IPS DF 6.9 (cell line): Measurements from ENCODE around the gene ELL2.
"Not testable (repeated sequence)": the region's sequence is repeated elsewhere in the genome, so short reads cannot be mapped to it uniquely, and the experiment has no call there.

Experiments
- DNase-seq: peaks from one replicate; pipeline ENCODE4 v3.0.0-alpha.2; 2013; ENCODE audit warnings: low read depth, low spot score
- H3K27ac ChIP-seq: one replicate; pipeline ENCODE4 v1.5.1; 2013; ENCODE audit warnings: low read length, control low read depth
- H3K27me3 ChIP-seq: 2 replicates; pipeline ENCODE4 v1.6.1; 2013; ENCODE audit warnings: mild to moderate bottlenecking, low read length; ENCODE audit not compliant: control insufficient read depth, insufficient read depth
- H3K36me3 ChIP-seq: 2 replicates; pipeline ENCODE4 v1.6.1; 2013; ENCODE audit warnings: low read length; ENCODE audit not compliant: control insufficient read depth, insufficient read depth
- H3K4me1 ChIP-seq: 2 replicates; pipeline ENCODE4 v1.6.1; 2013; ENCODE audit warnings: low read length; ENCODE audit not compliant: control insufficient read depth, insufficient read depth
- H3K4me3 ChIP-seq: 2 replicates; pipeline ENCODE4 v1.5.1; 2013; ENCODE audit warnings: mild to moderate bottlenecking, low read length
- H3K9me3 ChIP-seq: 2 replicates; pipeline ENCODE4 v1.6.1; 2013; ENCODE audit warnings: low read length, inconsistent platforms; ENCODE audit not compliant: control insufficient read depth, insufficient read depth
- WGBS: extraction: QIAGEN DNeasy Blood & Tissue Kit; methylation state at CpG from one replicate; pipeline ENCODE4 v1.1.7; 2013; ENCODE audit warnings: mixed read lengths, missing lambda C conversion rate; ENCODE audit not compliant: insufficient read length, insufficient coverage; 5-methylcytosine and 5-hydroxymethylcytosine counted together

The ELL2 gene

GRCh38 chr5:95930141-95930930 lies 31.3 kb downstream of the ELL2 start:
- Histone ChIP-seq H3K4me1 (no peaks in the 10 kb centered on the region; the same call in 1 of the 2 replicates), H3K9me3 (no peaks in the 10 kb centered on the region), H3K4me3 (no peak overlapping the region), H3K36me3 (no peaks in the 10 kb centered on the region), H3K27me3 (no peaks in the 10 kb centered on the region), H3K27ac (no peak overlapping the region)
- no CpG with 5 or more reads among the region's 4 CpGs for whole genome bisulfite sequencing
- DNase-seq = no peak

GRCh38 chr5:95928724-95929253 lies 32.9 kb downstream of the ELL2 start:
- H3K27ac ChIP-seq = no peak overlapping the region
- no CpG with 5 or more reads among the region's 7 CpGs for WGBS

GRCh38 chr5:95927927-95928723 lies 33.5 kb downstream of the ELL2 start:
- no peak for DNase-seq
- H3K36me3 ChIP-seq = no peaks in the 10 kb centered on the region
- no peaks in the 10 kb centered on the region for H3K9me3 ChIP-seq
- H3K4me3 ChIP-seq = no peak overlapping the region
- no peaks in the 10 kb centered on the region for H3K27me3 ChIP-seq
- H3K4me1 ChIP-seq = no peaks in the 10 kb centered on the region; the same call in 1 of the 2 replicates
- WGBS = 100% methylated on average over 3 of the region's 6 CpGs
- H3K27ac ChIP-seq = no peak overlapping the region

More at GRCh38 chr5:95928724-95929253, 32.9 kb downstream of the ELL2 start:
- H3K9me3 ChIP-seq = no peaks in the 10 kb centered on the region
- H3K4me1 ChIP-seq = no peaks in the 10 kb centered on the region; the same call in 1 of the 2 replicates
- no peaks in the 10 kb centered on the region for H3K27me3 ChIP-seq
- no peaks in the 10 kb centered on the region for H3K36me3 ChIP-seq
- no peak for DNase-seq
- H3K4me3 ChIP-seq = no peak overlapping the region

GRCh38 chr5:95927300-95927699 lies 34.4 kb downstream of the ELL2 start:
- not testable (repeated sequence) for H3K36me3 ChIP-seq, DNase-seq, H3K27me3 ChIP-seq, H3K4me1 ChIP-seq, H3K9me3 ChIP-seq, H3K27ac ChIP-seq, H3K4me3 ChIP-seq
- WGBS = no CpG with 5 or more reads among the region's 13 CpGs

GRCh38 chr5:95925939-95926338 lies 35.7 kb downstream of the ELL2 start:
- Histone ChIP-seq H3K27ac (no peak overlapping the region), H3K36me3 (no peaks in the 10 kb centered on the region), H3K4me1 (no peaks in the 10 kb centered on the region; the same call in 1 of the 2 replicates), H3K27me3 (no peaks in the 10 kb centered on the region), H3K4me3 (no peak overlapping the region), H3K9me3 (no peaks in the 10 kb centered on the region)
- DNase-seq = no peak

- Histone ChIP-seq H3K4me1 (no peaks in the 10 kb centered on the region; the same call in 1 of the 2 replicates), H3K27ac (no peak overlapping the region), H3K4me3 (no peak overlapping the region), H3K9me3 (no peaks in the 10 kb centered on the region), H3K36me3 (no peaks in the 10 kb centered on the region), H3K27me3 (no peaks in the 10 kb centered on the region)
- WGBS = no CpG with 5 or more reads among the region's 2 CpGs
- no peak for DNase-seq
Observed at GRCh38 chr5:95925378-95925744, 36.3 kb downstream of the ELL2 start.

- no peaks in the 10 kb centered on the region for H3K9me3 ChIP-seq
- no peak for DNase-seq
- H3K27me3 ChIP-seq = no peaks in the 10 kb centered on the region
- no peaks in the 10 kb centered on the region for H3K36me3 ChIP-seq
- H3K4me1 ChIP-seq = no peaks in the 10 kb centered on the region; the same call in 1 of the 2 replicates
- no peak overlapping the region for H3K27ac ChIP-seq
- no CpG with 5 or more reads among the region's 4 CpGs for WGBS
- no peak overlapping the region for H3K4me3 ChIP-seq
Observed at GRCh38 chr5:95924720-95925377, 36.8 kb downstream of the ELL2 start.

- WGBS = no CpG with 5 or more reads among the region's 2 CpGs
- no peaks in the 10 kb centered on the region for H3K27me3 ChIP-seq
- no peak overlapping the region for H3K4me3 ChIP-seq
- no peak for DNase-seq
- no peaks in the 10 kb centered on the region; the same call in 1 of the 2 replicates for H3K4me1 ChIP-seq
- H3K9me3 ChIP-seq = no peaks in the 10 kb centered on the region
- no peak overlapping the region for H3K27ac ChIP-seq
- H3K36me3 ChIP-seq = no peaks in the 10 kb centered on the region
Observed at GRCh38 chr5:95923918-95924544, 37.6 kb downstream of the ELL2 start.

GRCh38 chr5:95922798-95923197 lies 38.9 kb downstream of the ELL2 start:
- no CpG with 5 or more reads among the region's 3 CpGs for WGBS
- Histone ChIP-seq H3K9me3 (no peaks in the 10 kb centered on the region), H3K27me3 (no peaks in the 10 kb centered on the region), H3K4me3 (no peak overlapping the region), H3K27ac (no peak overlapping the region), H3K4me1 (no peaks in the 10 kb centered on the region), H3K36me3 (no peaks in the 10 kb centered on the region)
- DNase-seq = no peak

- Histone ChIP-seq H3K4me3 (no peak overlapping the region), H3K27ac (no peak overlapping the region), H3K9me3 (no peaks in the 10 kb centered on the region), H3K4me1 (no peaks in the 10 kb centered on the region), H3K27me3 (no peaks in the 10 kb centered on the region), H3K36me3 (no peaks in the 10 kb centered on the region)
- DNase-seq = no peak
- no CpG with 5 or more reads among the region's 3 CpGs for WGBS
Observed at GRCh38 chr5:95921501-95921900, 40.1 kb downstream of the ELL2 start.
